ENCODE measurements around the gene MAP4K3. TPM values are rescaled to one million over a fixed set of nuclear protein-coding genes. Genes with fewer than 3 reads are reported as not detected.

The MAP4K3 gene
- total and polyA plus RNA-seq, 2 of the 8 experiments (the other 6 are each of a cell fraction or from before 2014, with no cell fraction given), result 11.4 to 63.0 TPM

- Histone ChIP-seq H2BK5ac (ENCODE audit: low read depth, low read length) (no peak overlapping the region), H2BK15ac (ENCODE audit: low read length) (no peak overlapping the region), H3K79me2 (ENCODE audit: control insufficient read depth in 1 of 2, insufficient read depth in 2 of 2, low read length in 2 of 2) (no peaks in the 10 kb centered on the region), H4K20me1 (replicated peaks in 1 of 2; ENCODE audit: control insufficient read depth in 1 of 2, insufficient read depth in 2 of 2, low read length in 2 of 2) (no peaks in the 10 kb centered on the region), H2BK12ac (ENCODE audit: low read depth, low read length) (no peak overlapping the region), H3K27ac (ENCODE audit: low read depth, low read length) (no peak overlapping the region), H3K9me3 (ENCODE audit: insufficient read depth in 2 of 2, low read depth in 1 of 2, low read length in 1 of 2) (no peaks in the 10 kb centered on the region), H3K56ac (replicated peaks; ENCODE audit: insufficient read length, low read depth, low read length) (no peak overlapping the region), H3K4ac (replicated peaks; ENCODE audit: insufficient read length, low read depth, low read length) (no peak overlapping the region), H3K27me3 (replicated peaks in 1 of 4; ENCODE audit: control insufficient read depth in 3 of 4, extremely low read depth in 1 of 4, insufficient read depth in 3 of 4, low read length in 3 of 4) (no peaks in the 10 kb centered on the region), H2AFZ (ENCODE audit: low read length) (no peak overlapping the region), H3K36me3 (ENCODE audit: control insufficient read depth in 2 of 4, insufficient read depth in 4 of 4, low read length in 3 of 4) (no peaks in the 10 kb centered on the region), H3K23me2 (ENCODE audit: low read depth, low read length) (no peaks in the 10 kb centered on the region), H4K8ac (ENCODE audit: extremely low read depth, insufficient read depth, low read length) (no peak overlapping the region), H4K91ac (replicated peaks; ENCODE audit: insufficient read length, low read length) (no peak overlapping the region), H3K79me1 (ENCODE audit: low read depth, low read length) (no peaks in the 10 kb centered on the region), H3K23ac (ENCODE audit: insufficient read length) (no peak overlapping the region), H3K14ac (ENCODE audit: insufficient read length) (no peak overlapping the region), H4K5ac (ENCODE audit: insufficient read length, low read depth, low read length) (no peak overlapping the region), H3K18ac (ENCODE audit: extremely low read depth, low read length) (no peak overlapping the region), H3K4me1 (replicated peaks in 1 of 4; ENCODE audit: control insufficient read depth in 3 of 4, insufficient read depth in 4 of 4, low read length in 3 of 4) (no peaks in the 10 kb centered on the region; a peak in 3 of 7 replicates), H2BK120ac (replicated peaks; ENCODE audit: low read depth, low read length) (no peak overlapping the region), H2AK5ac (ENCODE audit: low read depth, low read length) (no peak overlapping the region), H3K9ac (replicated peaks in 1 of 4; ENCODE audit: extremely low read depth in 1 of 4, low read depth in 3 of 4, low read length in 3 of 4) (no peak overlapping the region), H2BK20ac (ENCODE audit: low read length) (no peak overlapping the region), H3K4me3 (ENCODE audit: extremely low read depth in 1 of 4, insufficient read depth in 2 of 4, low read depth in 3 of 4, low read length in 4 of 4) (no peak overlapping the region), H3K4me2 (ENCODE audit: insufficient read depth in 1 of 2, low read depth in 2 of 2, low read length in 2 of 2) (no peak overlapping the region)
- ChIA-PET CTCF (ENCODE audit: partially characterized antibody) (interaction anchor here (0.9 to 6.1 kb wide), 2 partner anchors 13 to 23 kb away, joined by 3 to 38 read pairs; no protein-coding TSS in a partner anchor), POLR2A (ENCODE audit: partially characterized antibody) (no interaction called here)
- DNase-seq (ENCODE audit: low read depth in 1 of 2, low spot score in 2 of 2), result no peak
- 89% methylated on average over 2 of the region's 2 CpGs; no CpG with 5 or more reads in 1 of the 2 experiments for WGBS, 2 experiments (ENCODE audit: extremely low coverage in 1 of 2, insufficient coverage in 1 of 2, insufficient read length in 1 of 2, insufficient replicate concordance in 2 of 2, low coverage in 1 of 2, low lambda C conversion rate in 2 of 2, missing lambda C conversion rate in 1 of 2)
- no peak for FAIRE-seq
- TF ChIP-seq POLR2AphosphoS5 (IDR thresholded peaks at IDR 0.05; ENCODE audit: low read depth, low read length), result no peak
- no peak for TF ChIP-seq TEAD4 (IDR thresholded peaks at IDR 0.05; ENCODE audit: low read depth, low read length)
- TF ChIP-seq MAX (IDR thresholded peaks at IDR 0.05), result no peak
- TF ChIP-seq GABPA (IDR thresholded peaks at IDR 0.05; ENCODE audit: borderline replicate concordance, insufficient read depth, low read length), result no peak
- no peak for TF ChIP-seq HDAC2 (IDR thresholded peaks at IDR 0.05; ENCODE audit: borderline replicate concordance in 1 of 2, low read depth in 2 of 2, low read length in 2 of 2)
These were observed 221.5 kb downstream of the MAP4K3 start for GRCh38 chr2:39215545-39215944.
